HPDE6-E6E7 (cell line): ENCODE results near the gene RPS10.
"Not testable (repeated sequence)": the region's sequence is repeated elsewhere in the genome, so short reads cannot be mapped to it uniquely, and the experiment has no call there.

ENCODE experiments used
- DNase-seq: peaks from one replicate; pipeline ENCODE4 v3.0.0; 2011; ENCODE audit warnings: missing footprints; ENCODE audit errors: extremely low spot score

RPS10 gene

GRCh38 chr6:34393191-34393965 is 32.5 kb downstream of the RPS10 start:
- DNase-seq, result no peak

- peak; percentile 87 for DNase-seq
Measured at GRCh38 chr6:34392497-34393190, 33.2 kb downstream of the RPS10 start, which contains the start of gene NUDT3. TSS of gene NUDT3 (minus strand) at chr6:34392669. CDS start at chr6:34392362, 307 bp downstream.

GRCh38 chr6:34391786-34392496 is 33.9 kb downstream of the RPS10 start:
- peak; percentile 17 for DNase-seq

- no peak for DNase-seq
Measured at GRCh38 chr6:34391473-34391785, 34.4 kb downstream of the RPS10 start.

- DNase-seq, result no peak
Measured at GRCh38 chr6:34390531-34391472, 35.1 kb downstream of the RPS10 start.

GRCh38 chr6:34389034-34389433 is 36.8 kb downstream of the RPS10 start:
- DNase-seq, result no peak

GRCh38 chr6:34388421-34388820 is 37.4 kb downstream of the RPS10 start:
- no peak for DNase-seq

GRCh38 chr6:34386316-34387137 is 39.3 kb downstream of the RPS10 start:
- no peak for DNase-seq

GRCh38 chr6:34385793-34386195 is 40.1 kb downstream of the RPS10 start:
- DNase-seq, result no peak

- DNase-seq, result no peak
Measured at GRCh38 chr6:34384321-34385153, 41.3 kb downstream of the RPS10 start.

- DNase-seq, result no peak
Measured at GRCh38 chr6:34383656-34384320, 42.1 kb downstream of the RPS10 start.

- no peak for DNase-seq
Measured at GRCh38 chr6:34383161-34383631, 42.7 kb downstream of the RPS10 start.

GRCh38 chr6:34381081-34381480 is 44.8 kb downstream of the RPS10 start:
- DNase-seq, result no peak

- DNase-seq, result no peak
Measured at GRCh38 chr6:34378470-34378869, 47.4 kb downstream of the RPS10 start.

GRCh38 chr6:34377984-34378383 is 47.9 kb downstream of the RPS10 start:
- no peak for DNase-seq

GRCh38 chr6:34377571-34377970 is 48.3 kb downstream of the RPS10 start:
- DNase-seq, result not testable (repeated sequence)

GRCh38 chr6:34375833-34376232 is 50.0 kb downstream of the RPS10 start:
- no peak for DNase-seq

- DNase-seq, result no peak
Measured at GRCh38 chr6:34374508-34374907, 51.4 kb downstream of the RPS10 start.

- no peak for DNase-seq
Measured at GRCh38 chr6:34374069-34374468, 51.8 kb downstream of the RPS10 start.
